ENCODE data around the gene THAP8.

Gene THAP8

GRCh38 chr19:36100476-36100875, 46.4 kb upstream of the THAP8 start:
- Histone ChIP-seq H3K9ac (ENCODE audit: low read length) (no peak overlapping the region), H3K4me2 (ENCODE audit: low read depth, low read length, poor library complexity, severe bottlenecking) (no peak overlapping the region), H3K27ac (ENCODE audit: low read depth, low read length) (no peak overlapping the region), H3K9me3 (ENCODE audit: insufficient read depth, low read length) (no peaks in the 10 kb centered on the region), H3K36me3 (ENCODE audit: low read length) (0 out of 2 replicates have a peak, but pooled peaks cover 3% of the 10 kb centered on the region), H3F3A (ENCODE audit: insufficient read depth) (no peaks in the 10 kb centered on the region), H2AFZ (ENCODE audit: low read depth, low read length, severe bottlenecking) (no peak overlapping the region), H3K27me3 (ENCODE audit: low read length) (no peaks in the 10 kb centered on the region), H4K20me1 (ENCODE audit: low read depth, low read length) (no peaks in the 10 kb centered on the region), H3K79me2 (ENCODE audit: insufficient read depth, low read length) (no peaks in the 10 kb centered on the region), H3K9me2 (replicated peaks; ENCODE audit: insufficient read depth, low read length) (no peaks in the 10 kb centered on the region), H3K4me3 (ENCODE audit: insufficient read depth, low read length, poor library complexity, severe bottlenecking) (no peak overlapping the region)
- TF ChIP-seq EZH2phosphoT487 (conservative IDR thresholded peaks at IDR 0.05; ENCODE audit: low read length): no peak
- no peak for TF ChIP-seq CTCF (IDR thresholded peaks at IDR 0.05; ENCODE audit: insufficient read depth, low read length, poor library complexity, severe bottlenecking)

GRCh38 chr19:36099166-36099785, 45.2 kb upstream of the THAP8 start:
- H3K36me3 ChIP-seq (ENCODE audit: low read length): peaks cover 3% of the 10 kb centered on the region; the same call in 1 of the 2 replicates
- H3F3A ChIP-seq (ENCODE audit: insufficient read depth): no peaks in the 10 kb centered on the region

GRCh38 chr19:36097036-36097435, 43.0 kb upstream of the THAP8 start:
- Histone ChIP-seq H3F3A (ENCODE audit: insufficient read depth) (no peaks in the 10 kb centered on the region), H3K36me3 (ENCODE audit: low read length) (no peaks in the 10 kb centered on the region; the same call in 1 of the 2 replicates)

More at GRCh38 chr19:36099166-36099785, 45.2 kb upstream of the THAP8 start:
- no peaks in the 10 kb centered on the region for H3K9me3 ChIP-seq (ENCODE audit: insufficient read depth, low read length)
- TF ChIP-seq EZH2phosphoT487 (conservative IDR thresholded peaks at IDR 0.05; ENCODE audit: low read length) (no peak), CTCF (IDR thresholded peaks at IDR 0.05; ENCODE audit: insufficient read depth, low read length, poor library complexity, severe bottlenecking) (no peak)
- H3K9ac ChIP-seq (ENCODE audit: low read length): no peak overlapping the region
- H3K9me2 ChIP-seq (replicated peaks; ENCODE audit: insufficient read depth, low read length): no peaks in the 10 kb centered on the region
- no peak overlapping the region for H3K4me2 ChIP-seq (ENCODE audit: low read depth, low read length, poor library complexity, severe bottlenecking)
- H3K79me2 ChIP-seq (ENCODE audit: insufficient read depth, low read length): no peaks in the 10 kb centered on the region
- no peaks in the 10 kb centered on the region for H4K20me1 ChIP-seq (ENCODE audit: low read depth, low read length)
- no peak overlapping the region for H3K4me3 ChIP-seq (ENCODE audit: insufficient read depth, low read length, poor library complexity, severe bottlenecking)
- no peak overlapping the region for H3K27ac ChIP-seq (ENCODE audit: low read depth, low read length)
- H3K27me3 ChIP-seq (ENCODE audit: low read length): no peaks in the 10 kb centered on the region
- no peak overlapping the region for H2AFZ ChIP-seq (ENCODE audit: low read depth, low read length, severe bottlenecking)

More at GRCh38 chr19:36097036-36097435, 43.0 kb upstream of the THAP8 start:
- Histone ChIP-seq H3K9me2 (replicated peaks; ENCODE audit: insufficient read depth, low read length) (no peaks in the 10 kb centered on the region), H3K9me3 (ENCODE audit: insufficient read depth, low read length) (no peaks in the 10 kb centered on the region), H3K9ac (ENCODE audit: low read length) (no peak overlapping the region), H3K4me2 (ENCODE audit: low read depth, low read length, poor library complexity, severe bottlenecking) (no peak overlapping the region), H3K27ac (ENCODE audit: low read depth, low read length) (no peak overlapping the region), H2AFZ (ENCODE audit: low read depth, low read length, severe bottlenecking) (no peak overlapping the region), H3K79me2 (ENCODE audit: insufficient read depth, low read length) (no peaks in the 10 kb centered on the region), H3K27me3 (ENCODE audit: low read length) (no peaks in the 10 kb centered on the region), H3K4me3 (ENCODE audit: insufficient read depth, low read length, poor library complexity, severe bottlenecking) (no peak overlapping the region), H4K20me1 (ENCODE audit: low read depth, low read length) (no peaks in the 10 kb centered on the region)
- TF ChIP-seq EZH2phosphoT487 (conservative IDR thresholded peaks at IDR 0.05; ENCODE audit: low read length) (no peak), CTCF (IDR thresholded peaks at IDR 0.05; ENCODE audit: insufficient read depth, low read length, poor library complexity, severe bottlenecking) (no peak)

All from SU-DHL-6 (cell line).